ENCODE measurements around the gene DEFB114.

DEFB114 gene

DNA sequence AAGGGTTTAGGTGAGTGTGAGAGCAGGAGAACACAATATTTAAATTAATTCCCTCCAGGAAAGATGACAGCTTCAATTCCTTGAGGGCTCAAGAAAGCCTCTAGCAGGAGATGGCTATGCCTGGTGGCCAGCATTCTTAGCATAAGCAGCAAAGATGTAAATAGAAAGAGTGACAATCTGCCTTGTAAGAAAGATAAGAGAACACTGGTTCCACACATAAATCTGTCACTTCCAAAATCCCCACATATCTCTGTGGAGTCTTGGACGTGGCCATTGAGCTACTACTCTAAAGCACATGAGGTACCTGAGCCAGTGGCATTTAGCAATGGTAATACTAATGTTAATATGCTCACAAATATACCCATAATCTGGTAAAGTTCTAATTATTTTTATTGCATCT lies 29.2 kb downstream of the DEFB114 start:
- DNase-seq = no peak

DNA sequence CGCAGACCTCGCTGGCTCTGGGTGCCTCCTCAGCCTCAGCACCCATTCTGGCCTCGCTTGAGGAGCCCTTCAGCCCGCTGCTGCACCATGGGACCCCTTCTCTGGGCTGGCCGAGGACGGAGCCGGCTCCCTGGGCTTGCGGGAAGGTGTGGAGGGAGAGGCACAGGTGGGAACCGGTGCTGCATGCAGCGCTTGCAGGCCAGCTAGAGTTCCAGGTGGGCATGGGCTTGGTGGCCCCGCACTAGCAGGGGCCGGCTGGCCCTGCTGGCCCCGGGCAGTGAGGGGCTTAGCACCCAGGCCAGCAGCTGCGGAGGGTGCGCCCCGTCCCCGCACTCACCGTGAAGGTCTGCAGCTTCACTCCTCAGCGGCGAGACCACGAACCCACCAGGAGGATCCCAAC lies 30.4 kb downstream of the DEFB114 start:
- DNase-seq = no peak

DNA sequence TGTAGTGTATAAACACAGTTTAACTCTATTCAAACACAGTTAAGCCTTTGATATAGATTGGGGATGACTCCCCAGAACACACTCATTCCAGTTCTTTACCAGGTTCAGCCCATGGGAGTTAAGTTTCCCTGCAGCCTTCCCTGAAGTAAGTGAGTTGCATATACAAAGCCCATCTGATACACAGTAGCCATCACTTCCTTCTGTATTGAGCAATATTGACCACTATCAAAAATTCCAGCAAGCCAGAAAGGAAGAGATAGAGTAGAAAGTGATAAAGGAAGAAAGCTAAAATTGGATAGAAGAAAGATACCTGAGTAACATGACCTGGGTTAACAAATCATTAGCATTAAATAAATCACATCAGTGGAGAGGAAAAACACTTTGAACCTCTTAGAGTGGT lies 34.6 kb downstream of the DEFB114 start:
- DNase-seq = no peak

GRCh38 chr6:49923826-49924225 lies 40.1 kb downstream of the DEFB114 start:
- no peak for DNase-seq

DNA sequence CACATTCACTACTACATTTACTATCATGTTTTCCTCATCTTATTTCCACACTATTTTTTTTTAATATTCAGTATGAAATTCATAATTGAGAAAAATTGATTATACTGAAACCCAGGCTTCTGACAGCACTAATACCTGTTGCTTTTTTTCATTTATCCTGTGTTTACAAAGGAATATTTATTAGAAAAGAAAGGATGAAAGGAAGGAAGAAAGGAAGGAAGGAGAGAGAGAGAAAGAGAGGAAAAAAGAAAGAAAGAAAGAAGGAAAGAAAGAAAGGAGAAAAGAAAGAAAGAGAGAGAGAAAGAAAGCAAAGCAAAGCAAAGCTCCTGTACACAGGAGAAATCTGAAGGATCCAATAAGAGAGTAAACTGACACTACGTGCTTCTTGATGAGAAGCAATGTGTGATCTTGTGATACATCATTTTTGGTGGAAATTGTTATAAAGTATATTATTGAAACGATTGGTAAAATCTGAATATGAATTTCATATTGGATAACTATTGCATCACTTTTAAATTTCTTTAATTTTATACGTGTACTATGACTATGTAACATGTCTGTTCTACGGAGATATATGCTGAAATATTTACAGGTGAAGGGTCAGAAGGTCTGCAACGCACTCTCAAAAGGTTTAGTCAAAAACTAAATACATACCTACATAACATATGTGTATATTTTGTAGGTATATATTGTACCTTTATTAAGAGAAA lies 43.9 kb downstream of the DEFB114 start:
- DNase-seq = no peak

DNA sequence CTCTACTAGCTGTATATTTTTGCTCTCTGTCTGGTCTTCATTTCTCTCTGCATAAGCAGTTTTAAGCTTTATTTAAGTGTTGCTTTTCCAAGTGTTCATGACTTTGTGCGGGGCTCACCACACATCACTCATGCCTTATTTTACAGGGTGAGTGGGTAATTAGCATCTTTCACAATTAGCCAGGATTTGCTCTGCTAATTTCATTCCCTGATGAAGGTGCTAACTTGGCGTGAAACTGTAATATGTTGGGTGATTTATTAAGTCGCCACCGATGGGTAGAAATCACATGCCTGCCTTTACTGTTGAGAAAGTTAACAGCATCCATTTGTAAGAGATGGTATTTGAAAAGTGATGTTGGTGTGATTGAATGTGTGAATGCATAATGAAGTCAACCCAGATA lies 44.7 kb downstream of the DEFB114 start:
- DNase-seq = no peak

DNA sequence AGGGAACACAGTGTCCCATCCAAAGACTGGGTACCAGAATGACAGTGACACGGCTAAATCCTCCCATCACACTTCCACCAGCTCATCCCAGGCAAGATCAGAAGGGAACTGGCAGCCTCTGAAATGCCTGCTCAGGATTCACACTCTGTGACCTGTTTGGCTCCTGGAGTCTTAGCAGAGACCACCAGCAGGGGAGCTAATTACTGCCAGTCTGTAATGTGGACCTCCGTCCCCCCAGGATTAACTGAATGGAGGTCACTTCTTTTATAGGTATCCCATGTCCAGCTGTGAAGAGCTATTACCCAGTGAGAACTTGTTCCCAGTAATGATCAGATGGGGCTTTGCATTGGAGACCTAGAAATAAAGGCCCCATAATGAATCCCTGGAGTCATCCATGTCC lies 45.2 kb downstream of the DEFB114 start:
- DNase-seq = no peak

- no peak for DNase-seq
These were observed 48.9 kb downstream of the DEFB114 start for GRCh38 chr6:49915035-49915434.

- DNase-seq = no peak
These were observed 50.2 kb downstream of the DEFB114 start for GRCh38 chr6:49913636-49914375.

- DNase-seq = no peak
These were observed 51.8 kb downstream of the DEFB114 start for GRCh38 chr6:49912196-49912595.

GRCh38 chr6:49911252-49911651 lies 52.7 kb downstream of the DEFB114 start:
- DNase-seq = no peak
